Measurements from ENCODE around the gene TENT4A. TPM values are rescaled to one million over a fixed set of nuclear protein-coding genes. Genes with fewer than 3 reads are reported as not detected.

TENT4A gene
- total RNA-seq, 2 experiments from 2014 or later = 39.0 to 46.1 TPM

DNA sequence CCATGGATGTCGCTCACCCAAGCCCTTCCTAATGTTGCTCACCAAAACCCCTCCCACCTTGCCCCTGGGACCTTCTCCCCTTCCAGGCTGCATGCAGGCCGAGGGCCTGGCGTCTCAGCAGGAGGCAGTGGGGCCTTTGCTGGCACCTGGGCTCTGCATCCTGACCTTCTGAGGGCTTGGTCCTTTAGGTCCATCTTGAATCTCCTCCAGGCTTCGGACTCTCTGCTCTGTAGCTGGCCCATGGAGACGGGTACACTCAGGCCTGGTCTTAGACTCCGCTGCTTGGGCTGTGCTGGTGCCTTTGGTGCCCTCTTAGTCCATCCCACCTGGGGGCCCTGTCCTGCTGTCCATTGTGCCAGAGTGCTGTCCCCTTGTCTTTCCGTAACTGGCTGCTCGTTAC is 14.0 kb downstream of the TENT4A start:
- TF ChIP-seq, protein P1, sequence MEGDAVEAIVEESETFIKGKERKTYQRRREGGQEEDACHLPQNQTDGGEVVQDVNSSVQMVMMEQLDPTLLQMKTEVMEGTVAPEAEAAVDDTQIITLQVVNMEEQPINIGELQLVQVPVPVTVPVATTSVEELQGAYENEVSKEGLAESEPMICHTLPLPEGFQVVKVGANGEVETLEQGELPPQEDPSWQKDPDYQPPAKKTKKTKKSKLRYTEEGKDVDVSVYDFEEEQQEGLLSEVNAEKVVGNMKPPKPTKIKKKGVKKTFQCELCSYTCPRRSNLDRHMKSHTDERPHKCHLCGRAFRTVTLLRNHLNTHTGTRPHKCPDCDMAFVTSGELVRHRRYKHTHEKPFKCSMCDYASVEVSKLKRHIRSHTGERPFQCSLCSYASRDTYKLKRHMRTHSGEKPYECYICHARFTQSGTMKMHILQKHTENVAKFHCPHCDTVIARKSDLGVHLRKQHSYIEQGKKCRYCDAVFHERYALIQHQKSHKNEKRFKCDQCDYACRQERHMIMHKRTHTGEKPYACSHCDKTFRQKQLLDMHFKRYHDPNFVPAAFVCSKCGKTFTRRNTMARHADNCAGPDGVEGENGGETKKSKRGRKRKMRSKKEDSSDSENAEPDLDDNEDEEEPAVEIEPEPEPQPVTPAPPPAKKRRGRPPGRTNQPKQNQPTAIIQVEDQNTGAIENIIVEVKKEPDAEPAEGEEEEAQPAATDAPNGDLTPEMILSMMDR (conservative IDR thresholded peaks at IDR 0.05; ENCODE audit: low read length) = no peak
- TF ChIP-seq EZH2phosphoT487 (IDR thresholded peaks at IDR 0.05; ENCODE audit: borderline replicate concordance, low read depth, low read length) = no peak
- Histone ChIP-seq H3K4me2 (ENCODE audit: low read length) (peak overlapping the region; percentile 83), H3K79me2 (ENCODE audit: insufficient read depth, low read depth, low read length) (peaks cover 94% of the 10 kb centered on the region), H3K36me3 (ENCODE audit: insufficient read depth, low read length) (peaks cover 37% of the 10 kb centered on the region), H3K27ac (ENCODE audit: low read depth, low read length, poor library complexity, severe bottlenecking) (peak overlapping the region; percentile 86), H2AFZ (ENCODE audit: low read length) (no peak overlapping the region), H3K9me2 (ENCODE audit: insufficient read depth, low read length) (no peaks in the 10 kb centered on the region), H3K4me3 (ENCODE audit: low read depth, low read length, poor library complexity, severe bottlenecking) (peak overlapping the region; percentile 55), H3K9me3 (ENCODE audit: low read length) (no peaks in the 10 kb centered on the region), H4K20me1 (ENCODE audit: insufficient read depth, low read length) (peaks cover 27% of the 10 kb centered on the region), H3K4me1 (ENCODE audit: insufficient read depth, low read length, poor library complexity, severe bottlenecking) (peaks cover 64% of the 10 kb centered on the region)
- intact Hi-C loops (cut with micrococcal nuclease; ENCODE audit: unreplicated experiment) = no loop called here
- ChIA-PET CTCF (ENCODE audit: unreplicated experiment) (interaction anchor here (1.2 kb wide), 1 partner anchor 10 kb away, joined by 4 read pairs; no protein-coding TSS in a partner anchor), POLR2A (interaction anchor here (1.4 to 2.7 kb wide), 5 partner anchors 10 to 93 kb away, joined by 5 to 14 read pairs (median 8); partner anchors contain the start of genes NSUN2 and SRD5A1)
- DNase-seq (ENCODE audit: low spot score) = no peak
- no TSS peak for BruUV-seq (replicated peaks)

DNA sequence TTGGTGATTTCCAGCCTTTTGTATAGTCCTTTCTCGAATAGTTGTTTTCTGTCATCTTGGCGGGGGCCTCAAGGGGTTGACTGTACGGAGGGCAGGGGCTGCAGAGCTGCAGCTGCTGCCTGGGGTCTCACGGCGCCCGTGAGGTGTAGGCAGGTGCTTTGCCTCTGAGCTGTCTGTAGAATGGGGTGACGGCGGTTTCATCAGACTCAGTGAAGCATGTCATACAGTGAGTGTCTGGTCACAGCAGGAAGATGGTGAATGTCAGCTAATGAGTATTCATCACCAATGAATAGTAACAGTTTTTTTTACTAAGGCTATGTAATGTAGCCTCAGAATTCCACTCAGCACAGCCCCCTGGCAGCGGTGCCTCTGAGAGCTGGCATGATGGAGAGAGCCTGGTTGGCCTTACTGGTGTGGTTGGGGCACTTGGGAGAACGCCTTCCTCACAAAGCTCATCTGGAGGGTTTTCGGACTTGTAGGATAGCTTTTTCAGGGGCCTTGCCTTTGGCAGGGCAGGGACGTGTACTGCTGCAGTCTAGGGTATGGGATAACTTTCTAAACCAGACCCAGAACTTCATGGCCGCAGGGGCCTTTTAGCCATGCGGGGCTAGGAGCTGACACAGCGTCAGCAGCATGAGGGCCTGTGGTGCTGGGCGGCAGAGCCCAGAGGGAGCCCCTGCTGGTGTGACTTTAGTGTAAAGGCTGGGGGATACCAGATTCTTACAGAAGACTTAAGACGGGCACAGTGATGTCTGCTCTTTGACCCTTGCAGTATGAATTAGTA is 15.0 kb downstream of the TENT4A start:
- Histone ChIP-seq H3K4me2 (ENCODE audit: low read length) (peak overlapping the region; percentile 83), H3K9me2 (ENCODE audit: insufficient read depth, low read length) (no peaks in the 10 kb centered on the region), H4K20me1 (ENCODE audit: insufficient read depth, low read length) (peaks cover 18% of the 10 kb centered on the region), H3K79me2 (ENCODE audit: insufficient read depth, low read depth, low read length) (peaks cover 94% of the 10 kb centered on the region), H3K27ac (ENCODE audit: low read depth, low read length, poor library complexity, severe bottlenecking) (peak overlapping the region; percentile 86), H3K4me1 (ENCODE audit: insufficient read depth, low read length, poor library complexity, severe bottlenecking) (peaks cover 54% of the 10 kb centered on the region), H3K36me3 (ENCODE audit: insufficient read depth, low read length) (peaks cover 44% of the 10 kb centered on the region), H2AFZ (ENCODE audit: low read length) (peak overlapping the region; percentile 25; the same call in 1 of the 2 replicates), H3K4me3 (ENCODE audit: low read depth, low read length, poor library complexity, severe bottlenecking) (peak overlapping the region; percentile 55), H3K9me3 (ENCODE audit: low read length) (no peaks in the 10 kb centered on the region)
- CTCF ChIA-PET (ENCODE audit: unreplicated experiment) = interaction anchor here (1.2 to 1.4 kb wide), 2 partner anchors 9 to 95 kb away, joined by 4 to 7 read pairs; partner anchors contain the start of genes NSUN2 and SRD5A1
- no TSS peak for BruUV-seq (replicated peaks)
- no peak for TF ChIP-seq EZH2phosphoT487 (IDR thresholded peaks at IDR 0.05; ENCODE audit: borderline replicate concordance, low read depth, low read length)
- TF ChIP-seq, protein P1 (conservative IDR thresholded peaks at IDR 0.05; ENCODE audit: low read length) = peak; percentile 64
- peak; percentile 84 for DNase-seq (ENCODE audit: low spot score)
- POLR2A ChIA-PET = interaction anchor here (0.6 to 2.7 kb wide), 16 partner anchors 8 to 110 kb away, joined by 3 to 14 read pairs (median 5); partner anchors contain the start of genes NSUN2, SRD5A1 and TENT4A
- intact Hi-C loops (cut with micrococcal nuclease; ENCODE audit: unreplicated experiment) = loop anchor here (2.0 kb wide), 2 partner anchors 15 to 67 kb away; partner anchors contain the start of gene TENT4A
